GM23338 (cell line): ENCODE measurements around the gene STON1. TPM values are rescaled to one million over a fixed set of nuclear protein-coding genes. Genes with fewer than 3 reads are reported as not detected.

Source experiments
- CREB1 ChIP-seq: fragments of 250-450 bp; sonication (Bioruptor Pico); IDR thresholded peaks from 2 replicates; pipeline ENCODE4 v1.5.0; 2020; ENCODE audit warnings: low read depth, mild to moderate bottlenecking, moderate library complexity
- EZH2 ChIP-seq: fragments of 200-600 bp; sonication (generic); IDR thresholded peaks from one replicate; pipeline ENCODE4 v1.8.0; 2017; ENCODE audit warnings: antibody characterized with exemption, mild to moderate bottlenecking, low read depth; ENCODE audit not compliant: unreplicated experiment
- EZH2phosphoT487 ChIP-seq: fragments of 200-600 bp; sonication (generic); IDR thresholded peaks from one replicate; pipeline ENCODE4 v1.8.1; 2018; ENCODE audit warnings: antibody characterized with exemption; ENCODE audit not compliant: unreplicated experiment
- JUNB ChIP-seq: IDR thresholded peaks from one replicate; pipeline ENCODE4 v1.6.1; 2016; ENCODE audit warnings: antibody characterized with exemption; ENCODE audit not compliant: unreplicated experiment
- NANOG ChIP-seq: IDR thresholded peaks from 2 replicates; pipeline ENCODE4 v1.6.1; 2016; ENCODE audit warnings: antibody characterized with exemption, borderline replicate concordance
- POLR2AphosphoS5 ChIP-seq: IDR thresholded peaks from 2 replicates; pipeline ENCODE4 v1.6.1; 2016; ENCODE audit warnings: antibody characterized with exemption, low read depth
- STAT1 ChIP-seq: IDR thresholded peaks from one replicate; pipeline ENCODE4 v1.6.1; 2016; ENCODE audit warnings: antibody characterized with exemption; ENCODE audit not compliant: unreplicated experiment
- ZNF331 ChIP-seq: fragments of 250-450 bp; sonication (Bioruptor Pico); IDR thresholded peaks from 2 replicates; pipeline ENCODE4 v1.5.0; 2020; ENCODE audit warnings: low read depth, mild to moderate bottlenecking, moderate library complexity
- polyA plus RNA-seq: library from polyadenylated mRNA; unstranded; fragments of >200 nt; fragmentation: Nextera tagmentation; extraction: Ambion mirVana; gene quantifications from 2 replicates; pipeline ENCODE4 v1.2.1, GENCODE V29; 2016
- total RNA-seq: library from RNA; depleted of rRNA; stranded (reverse); fragments of >200 nt; shearing (Covaris generic); gene quantifications from 2 replicates; pipeline ENCODE4 v1.2.3, GENCODE V29; 2014
- TF ChIP-seq, protein P1 (sequence below): fragments of 250-450 bp; sonication (Bioruptor Pico); IDR thresholded peaks from 2 replicates; pipeline ENCODE4 v1.5.0; 2020; ENCODE audit warnings: mild to moderate bottlenecking, moderate library complexity
- TF ChIP-seq, protein P2 (sequence below): IDR thresholded peaks from one replicate; pipeline ENCODE4 v1.6.1; 2018; ENCODE audit warnings: antibody characterized with exemption; ENCODE audit not compliant: unreplicated experiment
- TF ChIP-seq, protein P3 (sequence below), 2 experiments: fragments of 200-600 bp in 1 of 2; sonication (generic) in 1 of 2; conservative IDR thresholded peaks; 2 replicates each; pipeline versions ENCODE4 v1.5.1 to v1.6.1; 2016 to 2017; ENCODE audit warnings: antibody characterized with exemption in 2 of 2, low read depth in 2 of 2, mild to moderate bottlenecking in 2 of 2, moderate library complexity in 1 of 2
- TF ChIP-seq, protein P4 (sequence below): IDR thresholded peaks from 2 replicates; pipeline ENCODE4 v1.6.1; 2016; ENCODE audit warnings: antibody characterized with exemption

Gene STON1
- total and polyA plus RNA-seq, 2 experiments from 2014 or later: 5.4 to 14.4 TPM

DNA sequence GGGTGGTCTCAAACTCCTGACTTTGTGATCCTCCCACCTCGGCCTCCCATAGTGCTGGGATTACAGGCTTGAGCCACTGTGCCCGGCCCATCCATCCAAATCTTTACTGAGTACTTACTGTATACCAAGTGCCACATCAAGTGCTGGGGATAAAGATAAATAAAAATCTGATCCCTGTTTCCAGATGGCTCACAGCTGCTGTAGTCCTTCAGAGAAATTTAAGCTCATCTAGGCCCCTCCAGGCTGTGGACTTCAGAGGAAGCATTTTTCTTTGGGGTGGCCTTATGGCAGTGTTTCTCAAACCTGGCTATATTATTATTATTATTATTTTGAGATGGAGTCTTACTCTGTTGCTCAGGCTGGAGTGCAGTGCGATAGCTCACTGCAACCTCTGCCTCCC lies 54.0 kb downstream of the STON1 start (continued):
- TF ChIP-seq, protein P1, sequence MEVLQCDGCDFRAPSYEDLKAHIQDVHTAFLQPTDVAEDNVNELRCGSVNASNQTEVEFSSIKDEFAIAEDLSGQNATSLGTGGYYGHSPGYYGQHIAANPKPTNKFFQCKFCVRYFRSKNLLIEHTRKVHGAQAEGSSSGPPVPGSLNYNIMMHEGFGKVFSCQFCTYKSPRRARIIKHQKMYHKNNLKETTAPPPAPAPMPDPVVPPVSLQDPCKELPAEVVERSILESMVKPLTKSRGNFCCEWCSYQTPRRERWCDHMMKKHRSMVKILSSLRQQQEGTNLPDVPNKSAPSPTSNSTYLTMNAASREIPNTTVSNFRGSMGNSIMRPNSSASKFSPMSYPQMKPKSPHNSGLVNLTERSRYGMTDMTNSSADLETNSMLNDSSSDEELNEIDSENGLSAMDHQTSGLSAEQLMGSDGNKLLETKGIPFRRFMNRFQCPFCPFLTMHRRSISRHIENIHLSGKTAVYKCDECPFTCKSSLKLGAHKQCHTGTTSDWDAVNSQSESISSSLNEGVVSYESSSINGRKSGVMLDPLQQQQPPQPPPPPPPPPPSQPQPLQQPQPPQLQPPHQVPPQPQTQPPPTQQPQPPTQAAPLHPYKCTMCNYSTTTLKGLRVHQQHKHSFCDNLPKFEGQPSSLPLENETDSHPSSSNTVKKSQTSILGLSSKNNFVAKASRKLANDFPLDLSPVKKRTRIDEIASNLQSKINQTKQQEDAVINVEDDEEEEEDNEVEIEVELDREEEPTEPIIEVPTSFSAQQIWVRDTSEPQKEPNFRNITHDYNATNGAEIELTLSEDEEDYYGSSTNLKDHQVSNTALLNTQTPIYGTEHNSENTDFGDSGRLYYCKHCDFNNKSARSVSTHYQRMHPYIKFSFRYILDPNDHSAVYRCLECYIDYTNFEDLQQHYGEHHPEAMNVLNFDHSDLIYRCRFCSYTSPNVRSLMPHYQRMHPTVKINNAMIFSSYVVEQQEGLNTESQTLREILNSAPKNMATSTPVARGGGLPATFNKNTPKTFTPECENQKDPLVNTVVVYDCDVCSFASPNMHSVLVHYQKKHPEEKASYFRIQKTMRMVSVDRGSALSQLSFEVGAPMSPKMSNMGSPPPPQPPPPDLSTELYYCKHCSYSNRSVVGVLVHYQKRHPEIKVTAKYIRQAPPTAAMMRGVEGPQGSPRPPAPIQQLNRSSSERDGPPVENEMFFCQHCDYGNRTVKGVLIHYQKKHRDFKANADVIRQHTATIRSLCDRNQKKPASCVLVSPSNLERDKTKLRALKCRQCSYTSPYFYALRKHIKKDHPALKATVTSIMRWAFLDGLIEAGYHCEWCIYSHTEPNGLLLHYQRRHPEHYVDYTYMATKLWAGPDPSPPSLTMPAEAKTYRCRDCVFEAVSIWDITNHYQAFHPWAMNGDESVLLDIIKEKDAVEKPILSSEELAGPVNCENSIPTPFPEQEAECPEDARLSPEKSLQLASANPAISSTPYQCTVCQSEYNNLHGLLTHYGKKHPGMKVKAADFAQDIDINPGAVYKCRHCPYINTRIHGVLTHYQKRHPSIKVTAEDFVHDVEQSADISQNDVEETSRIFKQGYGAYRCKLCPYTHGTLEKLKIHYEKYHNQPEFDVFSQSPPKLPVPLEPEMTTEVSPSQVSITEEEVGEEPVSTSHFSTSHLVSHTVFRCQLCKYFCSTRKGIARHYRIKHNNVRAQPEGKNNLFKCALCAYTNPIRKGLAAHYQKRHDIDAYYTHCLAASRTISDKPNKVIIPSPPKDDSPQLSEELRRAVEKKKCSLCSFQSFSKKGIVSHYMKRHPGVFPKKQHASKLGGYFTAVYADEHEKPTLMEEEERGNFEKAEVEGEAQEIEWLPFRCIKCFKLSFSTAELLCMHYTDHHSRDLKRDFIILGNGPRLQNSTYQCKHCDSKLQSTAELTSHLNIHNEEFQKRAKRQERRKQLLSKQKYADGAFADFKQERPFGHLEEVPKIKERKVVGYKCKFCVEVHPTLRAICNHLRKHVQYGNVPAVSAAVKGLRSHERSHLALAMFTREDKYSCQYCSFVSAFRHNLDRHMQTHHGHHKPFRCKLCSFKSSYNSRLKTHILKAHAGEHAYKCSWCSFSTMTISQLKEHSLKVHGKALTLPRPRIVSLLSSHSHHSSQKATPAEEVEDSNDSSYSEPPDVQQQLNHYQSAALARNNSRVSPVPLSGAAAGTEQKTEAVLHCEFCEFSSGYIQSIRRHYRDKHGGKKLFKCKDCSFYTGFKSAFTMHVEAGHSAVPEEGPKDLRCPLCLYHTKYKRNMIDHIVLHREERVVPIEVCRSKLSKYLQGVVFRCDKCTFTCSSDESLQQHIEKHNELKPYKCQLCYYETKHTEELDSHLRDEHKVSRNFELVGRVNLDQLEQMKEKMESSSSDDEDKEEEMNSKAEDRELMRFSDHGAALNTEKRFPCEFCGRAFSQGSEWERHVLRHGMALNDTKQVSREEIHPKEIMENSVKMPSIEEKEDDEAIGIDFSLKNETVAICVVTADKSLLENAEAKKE: no peak
- TF ChIP-seq POLR2AphosphoS5 (no peak), STAT1 (no peak), JUNB (no peak), ZNF331 (CRISPR knock-in tag) (no peak), NANOG (no peak), CREB1 (no peak), EZH2phosphoT487 (no peak), EZH2 (no peak)
- TF ChIP-seq, protein P2, sequence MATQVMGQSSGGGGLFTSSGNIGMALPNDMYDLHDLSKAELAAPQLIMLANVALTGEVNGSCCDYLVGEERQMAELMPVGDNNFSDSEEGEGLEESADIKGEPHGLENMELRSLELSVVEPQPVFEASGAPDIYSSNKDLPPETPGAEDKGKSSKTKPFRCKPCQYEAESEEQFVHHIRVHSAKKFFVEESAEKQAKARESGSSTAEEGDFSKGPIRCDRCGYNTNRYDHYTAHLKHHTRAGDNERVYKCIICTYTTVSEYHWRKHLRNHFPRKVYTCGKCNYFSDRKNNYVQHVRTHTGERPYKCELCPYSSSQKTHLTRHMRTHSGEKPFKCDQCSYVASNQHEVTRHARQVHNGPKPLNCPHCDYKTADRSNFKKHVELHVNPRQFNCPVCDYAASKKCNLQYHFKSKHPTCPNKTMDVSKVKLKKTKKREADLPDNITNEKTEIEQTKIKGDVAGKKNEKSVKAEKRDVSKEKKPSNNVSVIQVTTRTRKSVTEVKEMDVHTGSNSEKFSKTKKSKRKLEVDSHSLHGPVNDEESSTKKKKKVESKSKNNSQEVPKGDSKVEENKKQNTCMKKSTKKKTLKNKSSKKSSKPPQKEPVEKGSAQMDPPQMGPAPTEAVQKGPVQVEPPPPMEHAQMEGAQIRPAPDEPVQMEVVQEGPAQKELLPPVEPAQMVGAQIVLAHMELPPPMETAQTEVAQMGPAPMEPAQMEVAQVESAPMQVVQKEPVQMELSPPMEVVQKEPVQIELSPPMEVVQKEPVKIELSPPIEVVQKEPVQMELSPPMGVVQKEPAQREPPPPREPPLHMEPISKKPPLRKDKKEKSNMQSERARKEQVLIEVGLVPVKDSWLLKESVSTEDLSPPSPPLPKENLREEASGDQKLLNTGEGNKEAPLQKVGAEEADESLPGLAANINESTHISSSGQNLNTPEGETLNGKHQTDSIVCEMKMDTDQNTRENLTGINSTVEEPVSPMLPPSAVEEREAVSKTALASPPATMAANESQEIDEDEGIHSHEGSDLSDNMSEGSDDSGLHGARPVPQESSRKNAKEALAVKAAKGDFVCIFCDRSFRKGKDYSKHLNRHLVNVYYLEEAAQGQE: no peak
- TF ChIP-seq, protein P3, sequence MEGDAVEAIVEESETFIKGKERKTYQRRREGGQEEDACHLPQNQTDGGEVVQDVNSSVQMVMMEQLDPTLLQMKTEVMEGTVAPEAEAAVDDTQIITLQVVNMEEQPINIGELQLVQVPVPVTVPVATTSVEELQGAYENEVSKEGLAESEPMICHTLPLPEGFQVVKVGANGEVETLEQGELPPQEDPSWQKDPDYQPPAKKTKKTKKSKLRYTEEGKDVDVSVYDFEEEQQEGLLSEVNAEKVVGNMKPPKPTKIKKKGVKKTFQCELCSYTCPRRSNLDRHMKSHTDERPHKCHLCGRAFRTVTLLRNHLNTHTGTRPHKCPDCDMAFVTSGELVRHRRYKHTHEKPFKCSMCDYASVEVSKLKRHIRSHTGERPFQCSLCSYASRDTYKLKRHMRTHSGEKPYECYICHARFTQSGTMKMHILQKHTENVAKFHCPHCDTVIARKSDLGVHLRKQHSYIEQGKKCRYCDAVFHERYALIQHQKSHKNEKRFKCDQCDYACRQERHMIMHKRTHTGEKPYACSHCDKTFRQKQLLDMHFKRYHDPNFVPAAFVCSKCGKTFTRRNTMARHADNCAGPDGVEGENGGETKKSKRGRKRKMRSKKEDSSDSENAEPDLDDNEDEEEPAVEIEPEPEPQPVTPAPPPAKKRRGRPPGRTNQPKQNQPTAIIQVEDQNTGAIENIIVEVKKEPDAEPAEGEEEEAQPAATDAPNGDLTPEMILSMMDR (conservative IDR thresholded peaks at IDR 0.05; ENCODE audit: low read depth in 2 of 2): no peak
- TF ChIP-seq, protein P4, sequence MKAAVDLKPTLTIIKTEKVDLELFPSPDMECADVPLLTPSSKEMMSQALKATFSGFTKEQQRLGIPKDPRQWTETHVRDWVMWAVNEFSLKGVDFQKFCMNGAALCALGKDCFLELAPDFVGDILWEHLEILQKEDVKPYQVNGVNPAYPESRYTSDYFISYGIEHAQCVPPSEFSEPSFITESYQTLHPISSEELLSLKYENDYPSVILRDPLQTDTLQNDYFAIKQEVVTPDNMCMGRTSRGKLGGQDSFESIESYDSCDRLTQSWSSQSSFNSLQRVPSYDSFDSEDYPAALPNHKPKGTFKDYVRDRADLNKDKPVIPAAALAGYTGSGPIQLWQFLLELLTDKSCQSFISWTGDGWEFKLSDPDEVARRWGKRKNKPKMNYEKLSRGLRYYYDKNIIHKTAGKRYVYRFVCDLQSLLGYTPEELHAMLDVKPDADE: no peak
